GM18870 (cell line): Measurements from ENCODE around the gene NPHP4.

Source experiments
- ATAC-seq: cut with Tn5 transposase; IDR thresholded peaks from one replicate; pipeline ENCODE4 v1.9.1; 2021; ENCODE audit warnings: moderate library complexity; ENCODE audit not compliant: unreplicated experiment

NPHP4 gene

DNA sequence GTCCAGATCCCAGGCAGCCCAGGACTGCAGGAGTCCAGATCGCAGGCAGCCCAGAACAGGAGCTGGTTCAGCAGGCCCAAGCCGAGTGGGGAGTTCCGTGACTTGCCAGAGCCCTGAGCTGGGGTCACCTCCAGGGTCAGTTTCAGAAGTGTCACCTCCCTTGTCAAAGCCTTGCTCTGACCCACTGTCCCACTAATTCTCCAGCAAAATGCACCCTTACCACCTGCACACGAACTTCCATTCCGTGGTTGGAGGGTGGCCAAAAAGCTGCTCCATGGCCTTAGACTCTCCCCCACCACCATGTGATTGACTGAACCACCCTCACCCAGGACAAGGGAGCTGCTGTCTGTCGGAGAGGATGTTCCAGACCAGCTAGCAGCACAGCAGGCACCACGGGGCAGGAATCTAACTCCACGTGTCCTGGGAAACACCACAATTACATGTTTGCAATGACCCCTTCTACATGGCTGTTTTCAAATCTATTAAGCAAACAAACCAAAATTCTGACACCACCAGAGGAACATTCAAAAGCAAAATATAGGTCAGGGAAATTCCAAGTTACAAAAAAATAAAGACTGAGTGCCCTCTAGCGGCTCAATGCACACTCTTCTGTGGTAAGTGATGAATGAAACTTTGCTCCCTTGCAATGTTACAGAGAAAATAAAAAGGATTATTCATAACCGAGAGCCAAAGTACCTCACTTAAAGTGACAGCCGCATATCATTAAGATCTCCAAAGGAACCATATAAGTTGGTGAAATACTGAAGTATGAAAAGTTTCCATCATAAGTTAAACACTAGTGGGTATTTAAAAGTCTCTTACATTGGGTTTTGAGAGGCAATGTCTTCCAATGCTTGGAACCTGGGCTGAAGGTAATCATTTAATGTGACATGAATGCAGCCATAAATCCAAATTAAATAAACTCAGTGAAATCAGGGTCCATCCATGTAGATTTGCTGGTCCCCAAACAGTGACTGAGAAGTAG lies 76.3 kb downstream of the NPHP4 start:
- ATAC-seq, result no peak

DNA sequence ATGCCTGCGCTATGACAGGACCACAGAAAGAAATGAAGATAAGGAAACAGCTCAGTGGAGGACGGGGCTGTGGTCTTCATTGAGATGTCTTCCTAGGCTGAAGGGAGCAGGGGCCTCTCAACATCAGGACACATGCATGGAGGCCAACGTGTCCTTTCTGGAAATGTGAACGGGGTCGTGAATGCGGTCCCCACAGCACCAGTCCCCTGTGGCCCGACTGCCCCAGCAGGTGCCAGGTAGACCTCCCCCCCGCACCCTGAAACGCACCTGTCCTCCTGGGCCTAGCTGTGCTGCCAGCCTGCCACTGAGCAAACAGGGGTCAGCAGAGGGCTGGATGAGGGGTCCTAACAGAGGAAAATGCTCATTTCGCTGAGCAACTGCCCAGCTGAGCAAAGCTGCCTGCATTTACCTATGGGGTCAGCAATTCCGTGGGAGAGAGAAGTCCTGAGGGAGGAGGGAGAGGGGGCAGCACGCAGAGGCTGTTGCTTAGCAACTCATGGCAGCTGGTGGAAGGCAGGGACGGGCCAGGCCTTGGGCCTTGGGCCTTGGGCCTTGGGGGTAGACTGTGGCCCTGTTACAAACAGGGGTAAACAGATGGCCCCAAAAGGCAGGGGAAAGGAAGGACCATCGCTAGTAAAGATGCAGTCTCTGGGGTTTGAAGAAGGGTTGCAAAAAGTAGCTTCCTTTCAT lies 77.4 kb downstream of the NPHP4 start:
- ATAC-seq, result no peak

DNA sequence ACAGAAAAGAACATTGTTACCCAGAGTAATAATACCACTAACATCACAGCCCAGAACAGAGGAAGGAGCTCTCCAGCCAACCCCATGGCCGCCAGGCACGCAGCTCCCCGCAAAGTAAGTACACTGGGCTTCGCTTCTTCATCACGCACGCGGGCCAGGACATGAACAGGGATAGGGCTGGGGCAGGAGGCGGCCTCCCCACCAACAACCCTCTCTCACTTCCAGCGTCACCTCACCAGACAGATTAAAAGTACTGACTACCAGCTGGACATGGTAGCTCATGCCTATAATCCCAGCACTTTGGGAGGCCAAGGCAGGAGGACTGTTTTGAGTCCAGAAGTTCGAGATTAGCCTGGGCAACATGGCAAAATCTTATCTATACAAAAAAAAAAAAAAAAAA lies 78.3 kb downstream of the NPHP4 start:
- ATAC-seq, result no peak

DNA sequence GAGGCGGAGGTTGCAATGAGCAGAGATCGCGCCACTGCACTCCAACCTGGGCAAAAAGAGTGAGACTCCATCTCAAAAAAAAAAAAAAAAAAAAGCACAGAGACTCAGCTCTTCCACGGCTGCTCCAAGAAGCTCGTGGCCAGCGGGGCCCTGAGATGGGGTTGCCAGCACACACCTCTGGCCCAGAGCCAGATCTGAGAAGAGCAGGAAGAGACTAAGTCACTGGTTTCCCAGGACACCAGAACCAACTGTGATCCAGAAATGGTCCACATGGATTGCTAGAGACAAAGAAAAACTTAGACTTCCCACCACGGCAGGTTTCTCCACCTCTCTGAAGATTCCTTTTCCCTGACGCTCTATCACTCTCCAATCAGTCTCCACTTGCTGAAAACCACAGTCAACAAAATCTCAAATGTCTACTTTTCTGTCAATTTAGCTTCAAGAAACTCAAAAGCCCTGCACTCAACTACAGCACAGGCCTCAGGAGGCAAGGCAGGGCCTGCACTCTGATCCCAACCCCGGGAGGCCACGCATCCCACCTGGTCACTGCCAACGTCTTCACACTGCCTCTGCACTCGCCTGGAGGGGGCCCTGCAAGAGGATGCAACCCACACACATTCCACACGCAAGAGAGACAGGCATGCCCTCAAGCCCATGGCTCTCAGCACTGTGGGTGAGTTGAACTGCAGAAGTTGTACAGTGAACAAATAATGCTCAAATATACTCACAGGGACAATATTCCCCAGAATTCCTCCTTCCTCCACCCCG lies 79.0 kb downstream of the NPHP4 start:
- no peak for ATAC-seq

DNA sequence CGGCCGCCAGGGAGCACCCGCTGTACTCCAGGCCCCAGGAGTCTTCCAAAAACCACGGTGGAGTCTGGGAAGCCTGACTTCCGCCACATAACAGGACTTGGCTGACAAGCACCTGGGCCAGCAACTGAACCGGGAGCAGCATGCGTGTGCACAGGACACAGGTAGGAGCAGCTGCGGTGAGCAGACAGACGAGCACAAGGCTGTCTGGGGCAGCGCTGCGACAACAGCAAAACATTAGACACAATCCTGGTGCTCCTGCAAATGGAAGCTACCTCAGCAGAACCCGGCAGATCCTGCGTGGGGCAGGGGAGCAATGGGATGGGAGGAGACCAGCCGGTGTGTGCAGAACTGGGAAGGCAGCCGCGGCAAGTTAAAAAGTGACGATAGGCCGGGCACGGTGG lies 80.4 kb downstream of the NPHP4 start:
- ATAC-seq, result no peak

DNA sequence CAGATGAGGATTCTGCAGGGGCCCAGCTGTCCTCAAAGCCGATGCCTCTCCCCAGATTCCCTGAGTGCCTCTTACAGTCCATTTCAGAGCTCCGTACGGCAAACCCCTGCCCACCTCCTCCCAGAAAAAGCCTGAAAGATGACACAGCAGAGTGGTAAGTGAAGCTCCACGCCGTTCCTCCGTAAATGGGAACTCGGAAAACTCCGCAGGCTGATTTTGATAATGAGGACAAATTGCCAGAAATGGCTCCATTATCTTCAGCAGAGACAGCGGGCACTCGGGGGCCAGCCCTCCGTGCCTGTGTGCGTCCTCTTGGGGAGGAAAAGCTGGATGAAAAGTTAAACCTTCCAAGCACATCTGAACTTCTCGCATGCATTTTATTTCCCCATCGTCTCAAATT lies 81.1 kb downstream of the NPHP4 start:
- ATAC-seq, result no peak

DNA sequence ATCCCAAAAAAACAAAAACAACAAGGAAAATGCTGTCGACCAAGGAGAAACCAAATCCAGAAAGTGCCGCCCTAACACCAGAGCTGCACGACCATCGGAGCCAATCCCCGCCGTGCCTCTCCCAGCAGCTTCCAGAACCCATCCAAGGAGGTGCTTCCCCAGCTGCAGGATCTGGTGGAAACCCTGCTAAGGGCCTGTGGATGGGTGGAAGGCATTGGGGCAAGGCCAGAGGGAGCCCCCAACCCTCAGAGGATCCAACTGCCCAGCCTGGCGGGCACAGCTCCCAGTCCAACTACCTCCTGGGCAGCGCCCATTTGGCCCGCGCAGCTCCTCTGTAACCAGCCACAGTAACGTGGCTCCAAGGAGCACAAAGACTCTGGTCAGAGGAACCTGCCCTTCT lies 81.6 kb downstream of the NPHP4 start:
- ATAC-seq, result no peak

DNA sequence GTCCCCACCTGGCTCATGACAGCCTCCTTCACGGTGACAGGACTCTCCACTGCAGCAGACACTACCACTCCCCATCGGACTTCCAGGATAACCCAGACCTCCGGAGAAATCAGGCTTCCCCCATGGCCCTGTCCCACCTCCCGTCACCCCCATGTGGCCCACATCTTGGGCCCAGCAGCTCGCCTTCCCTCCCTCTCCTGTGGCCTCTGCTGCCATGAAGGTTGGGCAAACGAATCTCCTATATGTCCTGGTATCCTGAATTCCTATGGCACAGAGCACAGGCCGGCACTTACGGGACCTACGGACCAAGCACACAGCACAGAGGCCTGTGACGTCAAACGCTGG lies 82.0 kb downstream of the NPHP4 start:
- ATAC-seq, result no peak

DNA sequence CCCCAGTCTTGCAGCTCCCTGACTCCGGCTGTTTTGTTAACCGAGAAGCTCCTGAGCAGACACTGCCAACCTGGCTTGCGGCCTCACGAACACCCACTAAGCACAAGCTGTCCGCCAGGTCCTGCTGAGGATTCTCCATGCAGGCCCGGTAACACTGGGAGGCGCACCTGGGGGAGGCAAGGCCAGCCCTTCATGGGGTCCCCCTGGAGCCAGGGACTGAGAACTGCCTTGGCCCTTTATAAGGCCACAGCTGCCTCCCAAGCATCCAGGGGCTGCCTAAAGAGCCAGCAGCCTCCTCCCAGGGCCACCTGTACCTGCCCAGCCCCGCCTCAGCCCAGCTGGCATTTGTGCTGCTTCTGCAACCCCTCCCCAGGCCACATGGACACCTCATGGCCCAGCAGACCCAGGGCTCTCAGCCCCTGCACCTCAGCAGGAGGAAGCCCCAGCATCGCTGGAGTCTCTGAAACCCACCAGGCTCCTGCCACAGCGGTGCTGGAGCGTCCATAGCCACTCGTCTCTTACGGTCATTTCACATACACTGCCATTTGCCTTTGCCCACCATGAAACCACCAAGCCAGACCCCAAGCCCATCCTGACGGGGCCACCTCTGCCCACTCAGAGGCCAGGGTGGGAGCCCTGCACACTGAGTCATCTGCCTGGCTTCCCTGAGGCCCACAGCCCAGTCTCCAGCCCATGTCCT lies 82.5 kb downstream of the NPHP4 start:
- ATAC-seq, result no peak

DNA sequence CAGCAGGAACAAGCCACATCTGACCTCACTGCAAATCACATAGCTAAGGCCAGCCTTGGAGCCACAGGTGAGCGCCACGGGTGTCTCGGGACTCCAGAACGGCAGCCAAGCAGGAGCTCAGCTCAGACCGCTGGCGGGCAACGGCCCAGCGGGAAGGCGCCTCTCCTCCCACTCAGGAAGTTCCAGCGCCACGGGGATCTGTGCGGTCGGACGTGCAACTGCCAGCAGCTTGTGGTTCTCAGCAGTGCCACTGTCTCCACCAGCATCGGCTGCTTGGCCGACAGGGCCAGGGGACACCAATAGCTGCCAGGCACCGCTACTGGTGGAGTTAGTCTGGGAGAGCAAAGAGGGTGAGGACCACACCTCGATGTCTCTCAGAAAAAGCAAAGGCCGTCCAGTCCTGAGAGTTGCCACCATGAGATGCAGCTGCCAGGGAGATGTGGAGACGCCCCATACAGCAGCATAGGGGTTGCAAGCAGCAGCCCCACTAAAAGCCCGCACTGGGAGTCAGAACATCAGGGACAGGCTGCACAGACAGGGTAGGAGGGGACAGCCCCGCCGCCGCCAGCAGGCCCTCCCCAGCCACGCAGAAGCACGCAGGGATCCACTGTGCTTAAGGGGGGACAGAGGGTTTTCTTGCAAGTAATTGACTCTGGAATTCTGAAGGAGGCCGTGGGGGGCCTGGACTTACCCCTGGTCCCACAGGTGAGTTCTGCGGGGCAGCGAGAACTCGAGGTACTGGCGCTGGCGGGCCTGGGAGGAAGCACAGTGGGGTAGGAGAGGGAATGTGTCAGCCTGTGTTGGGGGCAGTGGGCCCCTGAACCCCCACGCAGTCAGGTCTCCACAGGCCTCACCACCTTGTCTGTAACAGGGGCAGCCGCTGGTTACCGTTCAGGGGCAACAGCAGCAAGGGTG lies 83.5 kb downstream of the NPHP4 start:
- ATAC-seq, result no peak

DNA sequence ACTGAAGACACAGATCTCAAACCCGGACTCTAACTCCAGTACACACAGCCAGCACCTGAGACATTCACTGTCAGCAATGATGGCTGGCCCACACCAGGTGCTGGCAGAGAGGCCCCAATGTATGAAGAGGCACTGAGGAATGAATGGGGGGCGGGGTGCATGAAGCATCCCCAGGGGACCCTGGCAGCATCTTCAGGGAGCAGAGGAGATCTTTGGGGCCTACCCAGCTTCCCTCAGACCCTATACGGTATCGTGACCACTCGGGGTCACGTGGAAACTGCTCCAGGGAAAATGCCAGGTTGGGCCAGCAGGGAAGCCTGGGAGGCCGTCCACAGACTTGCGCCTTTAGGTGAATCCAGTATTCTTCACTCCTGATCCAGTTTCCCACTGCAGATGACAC lies 84.3 kb downstream of the NPHP4 start:
- ATAC-seq, result no peak

DNA sequence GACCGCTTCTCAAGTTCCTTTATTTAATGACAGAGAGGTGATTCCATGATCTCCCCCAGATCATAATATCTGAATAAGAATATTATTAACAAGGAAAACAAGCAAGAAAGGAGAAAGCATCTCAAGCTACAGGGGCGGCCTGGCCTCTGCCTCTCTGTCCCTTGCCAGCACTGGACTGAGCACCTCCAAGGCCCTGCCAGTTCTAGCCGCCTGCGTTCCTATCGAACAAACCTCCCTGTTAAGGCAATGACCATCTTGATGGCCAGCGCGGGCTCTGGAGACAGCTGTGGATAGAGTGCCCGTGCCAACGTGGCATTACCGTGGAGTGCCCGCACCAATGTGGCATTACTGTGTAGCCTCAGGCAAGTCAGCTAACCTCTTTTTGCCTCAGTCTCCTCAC lies 84.8 kb downstream of the NPHP4 start:
- ATAC-seq, result no peak

DNA sequence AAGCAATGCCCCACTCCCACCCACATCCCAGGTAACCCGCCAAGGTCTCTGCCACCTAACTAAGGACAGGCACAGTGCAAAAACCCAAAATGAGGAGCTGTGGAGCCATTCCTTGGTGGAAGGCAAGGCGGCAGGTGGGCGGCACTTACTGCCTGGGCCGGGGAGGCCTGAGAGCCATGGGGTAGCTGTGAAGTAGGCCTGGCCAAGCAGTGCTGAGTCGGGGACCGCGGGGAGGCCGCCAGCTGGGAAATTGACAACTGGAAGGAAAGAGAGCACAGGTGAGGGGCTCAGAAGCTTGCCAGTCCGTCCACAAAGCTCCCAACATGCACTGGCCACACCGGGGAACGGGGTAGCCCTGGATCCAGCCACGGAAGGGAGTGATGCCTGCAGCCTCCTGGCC lies 85.3 kb downstream of the NPHP4 start:
- no peak for ATAC-seq

DNA sequence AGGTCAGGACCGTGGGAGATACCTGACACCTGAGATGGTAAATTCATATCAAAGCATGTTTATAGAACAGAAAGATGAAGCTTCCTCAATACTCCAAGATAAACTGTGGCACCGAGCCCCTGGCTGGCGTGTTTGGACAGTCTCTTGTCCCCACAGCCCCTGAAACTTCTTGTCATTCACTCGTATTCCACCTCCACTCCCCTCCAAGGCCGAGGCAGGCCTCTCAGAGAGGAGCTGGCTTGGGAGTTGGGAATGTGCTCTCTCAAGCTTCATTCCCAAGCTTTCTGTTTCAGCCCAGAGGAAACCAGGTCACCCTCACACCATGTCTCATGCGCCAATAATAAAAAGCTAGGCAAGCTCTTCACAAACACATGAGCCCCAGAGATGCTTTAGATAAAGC lies 86.1 kb downstream of the NPHP4 start:
- no peak for ATAC-seq

DNA sequence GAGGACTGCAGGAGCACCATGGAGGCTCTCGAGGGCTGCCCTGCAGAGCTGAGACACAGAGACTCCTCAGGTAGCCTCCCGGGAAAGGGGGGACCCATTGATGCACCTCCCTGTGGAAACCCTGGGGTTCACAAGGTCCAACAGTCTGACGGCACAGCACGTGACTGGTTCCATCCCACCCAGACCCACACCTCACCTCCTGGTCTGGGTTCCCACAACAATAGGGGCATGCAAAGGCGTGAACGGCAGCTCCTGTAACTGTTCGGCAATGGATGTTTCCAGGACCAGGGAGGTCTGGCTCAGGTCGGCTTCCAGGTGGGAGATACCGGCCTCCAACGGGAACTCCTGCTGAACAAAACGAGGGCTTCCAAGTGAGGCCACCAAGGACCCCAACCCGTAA lies 86.8 kb downstream of the NPHP4 start:
- no peak for ATAC-seq

DNA sequence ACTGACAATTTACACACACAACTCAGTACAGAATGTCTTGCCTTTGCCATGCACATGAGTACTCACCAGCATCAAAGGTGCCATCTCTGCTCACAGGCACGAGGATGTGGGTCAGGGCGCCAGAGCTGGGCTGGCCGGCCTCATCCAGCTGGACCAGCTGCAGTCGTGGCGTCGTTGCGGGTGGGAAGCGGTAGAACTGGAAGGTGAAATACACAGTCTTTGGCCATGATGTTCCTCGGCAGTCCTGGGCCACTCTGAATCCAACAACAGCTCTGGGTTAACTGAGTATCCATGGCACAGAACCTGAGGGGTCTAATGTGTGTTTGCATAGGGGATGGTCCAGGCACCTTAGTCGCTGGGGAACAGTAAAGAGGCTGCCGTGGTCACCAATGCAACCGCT lies 87.7 kb downstream of the NPHP4 start:
- ATAC-seq, result no peak

DNA sequence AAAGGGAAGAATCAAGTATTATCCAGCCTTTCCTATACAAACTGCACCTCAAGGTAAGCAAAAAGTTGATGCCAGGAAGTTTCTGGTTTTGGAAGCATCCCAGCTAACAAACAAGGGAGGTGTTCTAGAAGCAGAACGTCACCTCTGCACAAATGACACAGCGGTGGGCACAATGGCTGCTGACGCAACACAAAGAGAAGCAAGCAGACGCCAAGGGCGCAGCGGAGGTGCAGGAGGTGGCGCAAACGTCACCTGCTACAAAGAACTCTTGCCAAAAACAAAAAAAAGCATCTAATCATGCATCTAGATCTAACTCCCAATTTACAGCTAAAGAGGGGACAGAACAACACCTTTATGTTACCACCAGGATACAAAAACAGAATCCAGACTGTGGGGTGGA lies 88.5 kb downstream of the NPHP4 start:
- no peak for ATAC-seq

DNA sequence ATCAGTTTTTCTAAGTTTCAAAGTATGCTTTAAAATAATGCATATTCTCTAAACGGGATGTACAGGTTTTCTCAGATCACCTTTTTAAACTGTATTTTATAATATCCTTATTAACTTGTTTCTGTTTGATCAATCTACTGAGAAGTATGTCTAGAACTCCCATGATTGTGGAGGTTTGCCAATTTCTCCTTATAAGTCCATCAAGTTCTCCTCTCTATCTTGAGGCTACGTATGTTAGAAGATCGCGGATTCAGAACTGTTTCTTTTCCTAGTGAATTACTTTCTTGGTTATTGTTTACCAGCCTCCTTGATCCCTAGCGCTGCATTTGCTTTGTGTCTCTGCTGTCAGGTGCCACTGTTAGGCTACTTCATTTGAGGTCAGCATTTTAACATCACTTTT lies 89.2 kb downstream of the NPHP4 start:
- no peak for ATAC-seq

DNA sequence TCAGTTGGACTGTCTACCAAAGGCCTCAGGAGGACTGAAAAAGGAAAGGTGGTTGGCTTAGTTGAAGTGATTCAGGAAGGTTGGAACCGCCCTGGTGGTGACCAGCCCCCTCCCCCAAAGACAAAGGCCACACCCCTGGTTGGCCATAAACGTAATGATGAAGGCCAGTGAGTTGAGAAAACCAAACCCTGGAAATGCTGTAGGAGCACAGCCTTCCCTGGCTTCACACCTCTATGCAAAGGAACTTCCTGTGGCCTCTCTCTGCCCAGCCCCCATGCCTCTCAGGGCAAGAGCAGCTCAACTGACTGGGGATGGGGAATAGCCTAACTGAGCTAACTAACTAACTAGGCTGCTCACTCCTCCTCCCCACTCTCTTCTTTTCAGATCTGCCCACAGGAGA lies 90.4 kb downstream of the NPHP4 start:
- ATAC-seq, result no peak

DNA sequence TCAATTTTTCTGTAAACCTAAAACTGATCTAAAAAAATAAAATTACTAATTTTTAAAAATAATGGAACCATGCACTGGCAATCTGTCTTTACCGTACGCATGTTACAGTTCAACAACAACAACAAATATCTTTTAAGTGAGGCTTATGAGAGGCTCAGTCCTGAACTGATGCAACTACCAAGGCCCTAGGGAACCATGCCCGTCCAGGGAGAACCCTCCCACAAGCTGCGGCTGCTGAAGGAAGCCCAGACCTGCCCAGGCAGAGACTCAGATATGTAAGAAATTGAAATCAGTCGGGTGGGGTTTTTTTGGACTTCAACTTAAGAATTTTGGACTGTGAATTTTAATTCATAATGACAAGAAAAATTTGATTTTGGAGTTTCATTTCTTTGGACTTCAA lies 91.1 kb downstream of the NPHP4 start:
- ATAC-seq, result no peak
